WTC11 (cell line): ENCODE results near the gene HCLS1.

Experiments
- EMX1 ChIP-seq: fragments of 250-450 bp; sonication (Bioruptor Pico); IDR thresholded peaks from 2 replicates; pipeline ENCODE4 v1.8.0; 2021; ENCODE audit warnings: mild to moderate bottlenecking
- ZNF263 ChIP-seq: sonication (generic); formaldehyde crosslinking; IDR thresholded peaks from 2 replicates; pipeline ENCODE4 v1.8.1; 2022; ENCODE audit warnings: low read depth, mild to moderate bottlenecking, moderate library complexity, missing genetic modification reagents
- TF ChIP-seq, protein P1 (sequence below): fragments of 200-600 bp; IDR thresholded peaks from 2 replicates; pipeline ENCODE4 v1.8.0; 2022; ENCODE audit warnings: antibody characterized with exemption

GRCh38 chr3:121584418-121584817, 76.3 kb downstream of the HCLS1 start:
- TF ChIP-seq, protein P1, sequence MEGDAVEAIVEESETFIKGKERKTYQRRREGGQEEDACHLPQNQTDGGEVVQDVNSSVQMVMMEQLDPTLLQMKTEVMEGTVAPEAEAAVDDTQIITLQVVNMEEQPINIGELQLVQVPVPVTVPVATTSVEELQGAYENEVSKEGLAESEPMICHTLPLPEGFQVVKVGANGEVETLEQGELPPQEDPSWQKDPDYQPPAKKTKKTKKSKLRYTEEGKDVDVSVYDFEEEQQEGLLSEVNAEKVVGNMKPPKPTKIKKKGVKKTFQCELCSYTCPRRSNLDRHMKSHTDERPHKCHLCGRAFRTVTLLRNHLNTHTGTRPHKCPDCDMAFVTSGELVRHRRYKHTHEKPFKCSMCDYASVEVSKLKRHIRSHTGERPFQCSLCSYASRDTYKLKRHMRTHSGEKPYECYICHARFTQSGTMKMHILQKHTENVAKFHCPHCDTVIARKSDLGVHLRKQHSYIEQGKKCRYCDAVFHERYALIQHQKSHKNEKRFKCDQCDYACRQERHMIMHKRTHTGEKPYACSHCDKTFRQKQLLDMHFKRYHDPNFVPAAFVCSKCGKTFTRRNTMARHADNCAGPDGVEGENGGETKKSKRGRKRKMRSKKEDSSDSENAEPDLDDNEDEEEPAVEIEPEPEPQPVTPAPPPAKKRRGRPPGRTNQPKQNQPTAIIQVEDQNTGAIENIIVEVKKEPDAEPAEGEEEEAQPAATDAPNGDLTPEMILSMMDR = no peak
- TF ChIP-seq ZNF263 (no peak), EMX1 (CRISPR knock-in tag) (no peak)
